Measurements from ENCODE around the gene CAMK2D. TPM values are rescaled to one million over a fixed set of nuclear protein-coding genes. Genes with fewer than 3 reads are reported as not detected.
A peak's percentile ranks its signal among the peaks of the same experiment; 100 is the strongest.
"Not testable (repeated sequence)": the region's sequence is repeated elsewhere in the genome, so short reads cannot be mapped to it uniquely, and the experiment has no call there.

Gene CAMK2D
- 7.9 and 9.3 TPM in 2 replicates for total RNA-seq (2014; rRNA removed; shearing (Covaris generic))

GRCh38 chr4:113761620-113762185, at the start of gene CAMK2D:
Gene CAMK2D, minus strand, starts transcription at chr4:113761738. Its CDS starts 670 bp downstream, at chr4:113761068.
- peak; percentile 76 for DNase-seq (ENCODE audit: low read depth)

DNA sequence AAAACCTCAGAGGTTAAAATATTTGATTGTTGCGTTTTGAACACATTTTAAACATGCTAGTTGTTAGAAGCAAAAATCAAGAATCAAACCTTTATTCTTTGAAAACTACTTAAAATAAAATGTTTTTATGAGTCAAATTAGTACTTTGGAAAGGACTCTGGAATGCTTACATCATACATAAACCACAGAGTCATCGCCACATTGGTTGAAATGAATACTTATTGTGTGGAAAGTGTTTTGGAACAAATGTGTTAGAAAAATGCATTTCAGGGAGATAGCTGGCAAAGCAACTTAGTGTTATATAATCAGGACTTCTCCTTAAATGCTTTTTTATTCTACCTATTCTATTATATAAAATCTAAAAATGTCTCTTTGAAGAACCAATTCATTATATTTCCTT, 49.4 kb upstream of the CAMK2D start:
- no peak for DNase-seq (ENCODE audit: low read depth)

- peak; percentile 9 for DNase-seq (ENCODE audit: low read depth)
These were observed 47.8 kb upstream of the CAMK2D start for GRCh38 chr4:113809311-113809710.

- DNase-seq (ENCODE audit: low read depth), result no peak
These were observed 45.3 kb upstream of the CAMK2D start for GRCh38 chr4:113806850-113807249.

DNA sequence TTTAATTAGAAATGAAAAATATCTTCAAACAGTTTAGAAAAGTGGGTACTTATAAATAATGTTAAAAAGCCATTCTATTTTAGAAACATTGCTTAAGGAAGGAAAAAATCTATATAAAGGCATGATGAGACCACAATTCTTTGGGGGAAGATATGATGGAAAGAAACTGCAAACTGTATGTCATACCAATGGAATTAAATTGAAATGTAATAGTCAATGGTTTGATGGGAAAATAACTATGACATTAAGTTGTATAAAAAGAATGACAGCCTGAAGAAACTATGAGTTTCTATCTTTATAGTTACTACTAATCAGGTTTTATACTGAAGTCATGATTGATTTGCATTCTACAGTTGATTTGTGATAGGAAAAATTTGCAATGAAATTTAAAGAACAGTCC, 40.3 kb upstream of the CAMK2D start:
- DNase-seq (ENCODE audit: low read depth), result no peak

- not testable (repeated sequence) for DNase-seq (ENCODE audit: low read depth)
These were observed 34.8 kb upstream of the CAMK2D start for GRCh38 chr4:113796381-113796780.

- DNase-seq (ENCODE audit: low read depth), result no peak
These were observed 28.9 kb upstream of the CAMK2D start for GRCh38 chr4:113790478-113790877.

- no peak for DNase-seq (ENCODE audit: low read depth)
These were observed 27.4 kb upstream of the CAMK2D start for GRCh38 chr4:113788888-113789287.

- DNase-seq (ENCODE audit: low read depth), result no peak
These were observed 24.2 kb upstream of the CAMK2D start for GRCh38 chr4:113785781-113786180.

DNA sequence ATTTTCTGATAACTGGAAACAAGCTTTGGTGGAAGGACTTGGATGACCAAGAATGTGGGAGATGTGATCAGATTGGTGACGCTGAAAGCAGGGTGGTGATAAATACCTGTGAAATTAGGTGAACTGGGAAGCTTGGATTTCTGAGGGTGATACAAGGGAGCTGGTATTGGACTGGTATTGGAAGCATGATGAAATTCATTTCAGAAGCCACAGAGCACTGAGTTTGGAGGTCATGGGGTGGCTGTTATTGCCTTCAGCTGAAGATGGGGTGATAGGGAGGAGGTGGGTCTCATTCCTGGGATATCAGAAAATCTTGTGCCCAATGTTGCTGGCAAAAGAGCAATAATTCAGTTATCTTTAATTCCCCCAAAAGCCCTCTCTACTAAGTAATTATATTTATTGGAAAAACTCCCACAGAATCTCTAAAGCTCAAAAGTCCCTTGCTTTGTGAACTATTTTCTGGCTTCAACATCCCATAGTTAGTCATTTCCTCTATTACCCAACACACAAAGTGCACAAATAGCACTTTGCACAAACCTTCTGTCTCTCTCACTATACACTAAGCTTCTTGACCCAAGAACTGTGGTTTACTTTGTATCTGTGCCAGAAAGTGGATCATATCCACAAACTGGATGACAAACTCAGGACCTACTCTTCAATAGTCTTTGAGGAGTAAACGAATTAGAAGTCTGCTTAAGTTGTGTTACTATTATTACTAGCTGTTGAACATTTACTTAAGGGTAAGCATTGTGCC, 23.1 kb upstream of the CAMK2D start:
- peak; percentile 75 for DNase-seq (ENCODE audit: low read depth)

- DNase-seq (ENCODE audit: low read depth), result no peak
These were observed 22.2 kb upstream of the CAMK2D start for GRCh38 chr4:113783701-113784100.

DNA sequence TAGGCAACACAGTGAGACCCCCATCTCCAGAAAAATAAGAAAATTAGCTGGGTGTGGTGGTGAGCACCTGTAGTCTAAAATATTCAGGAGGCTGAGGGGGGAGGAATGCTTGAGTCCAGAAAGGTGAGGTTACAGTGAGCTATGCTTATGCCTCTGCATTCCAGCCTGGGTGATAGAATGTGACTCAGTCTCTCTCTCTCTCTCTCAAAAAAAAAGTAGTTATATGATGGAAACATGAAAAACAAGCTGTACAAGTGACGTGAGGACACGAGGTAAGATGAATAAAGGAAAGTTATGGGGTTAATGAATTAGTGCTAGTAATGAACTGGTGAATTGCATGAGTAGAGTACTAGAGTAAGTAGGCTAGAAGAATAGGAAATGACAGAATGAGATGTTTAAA, 21.8 kb upstream of the CAMK2D start:
- DNase-seq (ENCODE audit: low read depth), result no peak

- no peak for DNase-seq (ENCODE audit: low read depth)
These were observed 20.0 kb upstream of the CAMK2D start for GRCh38 chr4:113781439-113782040.

DNA sequence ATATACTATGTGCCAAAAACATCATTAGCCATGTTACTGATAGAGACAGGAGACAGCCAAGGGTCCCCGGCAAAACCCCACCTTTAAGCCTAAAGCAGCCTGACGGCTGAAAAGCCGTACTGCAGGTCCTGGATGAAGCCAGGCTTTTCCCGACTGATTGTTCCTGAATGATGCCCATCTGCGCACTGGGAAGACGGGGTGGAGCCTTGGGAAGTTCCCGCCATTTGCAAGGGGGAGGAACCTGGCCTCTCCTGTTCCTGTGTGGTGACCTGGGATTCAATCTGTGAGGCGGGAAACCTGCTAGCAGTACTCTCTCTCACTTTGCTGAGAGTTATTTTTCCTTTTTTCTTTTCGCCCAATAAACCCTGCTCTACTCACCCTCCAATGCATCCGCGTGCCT, 15.1 kb upstream of the CAMK2D start:
- no peak for DNase-seq (ENCODE audit: low read depth)

GRCh38 chr4:113776016-113776415, 14.5 kb upstream of the CAMK2D start:
- DNase-seq (ENCODE audit: low read depth), result no peak

- no peak for DNase-seq (ENCODE audit: low read depth)
These were observed 12.2 kb upstream of the CAMK2D start for GRCh38 chr4:113773756-113774155.

- no peak for DNase-seq (ENCODE audit: low read depth)
These were observed 11.5 kb upstream of the CAMK2D start for GRCh38 chr4:113773014-113773413.

GRCh38 chr4:113772319-113772718, 10.8 kb upstream of the CAMK2D start:
- DNase-seq (ENCODE audit: low read depth), result no peak

GRCh38 chr4:113769744-113770143, 8.2 kb upstream of the CAMK2D start:
- no peak for DNase-seq (ENCODE audit: low read depth)

DNA sequence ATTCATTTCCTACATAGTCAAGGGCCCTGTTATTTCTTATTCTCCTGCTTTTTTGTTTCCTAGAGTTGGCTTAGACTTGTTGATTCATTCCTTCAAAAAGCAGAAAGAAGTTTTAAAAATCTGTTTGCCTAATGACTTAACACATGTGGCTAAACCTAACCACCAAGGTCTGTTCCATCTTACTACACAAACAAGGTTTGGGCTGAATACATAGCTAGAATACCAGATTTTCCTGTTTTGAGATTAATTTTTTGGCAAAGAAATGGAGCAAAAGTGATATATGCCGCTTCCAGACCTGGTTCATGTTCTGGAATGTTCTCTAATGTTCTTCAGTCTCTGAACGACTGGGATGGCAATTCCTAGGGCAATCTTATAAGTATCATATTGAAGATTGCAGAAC, 7.4 kb upstream of the CAMK2D start:
- no peak for DNase-seq (ENCODE audit: low read depth)

DNA sequence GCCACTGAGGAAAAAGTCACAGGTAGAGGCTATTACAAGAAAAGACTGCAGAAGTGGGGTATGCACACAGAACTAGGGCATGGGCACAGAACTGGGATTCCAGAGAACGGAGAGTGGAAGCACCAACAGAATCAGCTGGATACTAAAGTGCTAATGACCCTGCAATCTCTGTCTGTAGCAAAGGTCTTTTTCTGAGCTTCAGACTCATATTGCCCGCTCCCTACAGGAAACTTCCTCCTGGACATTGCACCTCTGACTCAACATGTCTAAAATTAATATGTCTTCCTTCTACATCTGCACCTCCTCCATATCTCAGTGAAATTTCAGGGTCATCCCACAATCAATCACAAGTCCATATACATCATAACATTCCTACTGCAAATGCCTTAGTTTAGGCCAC, 5.3 kb upstream of the CAMK2D start:
- DNase-seq (ENCODE audit: low read depth), result no peak

- no peak for DNase-seq (ENCODE audit: low read depth)
These were observed 3.3 kb upstream of the CAMK2D start for GRCh38 chr4:113764720-113765264.

- DNase-seq (ENCODE audit: low read depth), result not testable (repeated sequence)
These were observed 2.4 kb upstream of the CAMK2D start for GRCh38 chr4:113763923-113764322.

All from Daoy (cell line).